Transverse colon (tissue), 4 donors: ENCODE measurements around the gene RALGAPA1. TPM values are rescaled to one million over a fixed set of nuclear protein-coding genes. Genes with fewer than 3 reads are reported as not detected.
"Not testable (repeated sequence)": the region's sequence is repeated elsewhere in the genome, so short reads cannot be mapped to it uniquely, and the experiment has no call there.

Experiments
- DNase-seq: peaks from one replicate; pipeline ENCODE4 v3.0.0-alpha.2; 2019
- H3K27ac ChIP-seq, 4 donors: fragments of 200-600 bp; sonication (generic); 2 replicates each; pipeline ENCODE4 v1.5.1; 2016 to 2018; ENCODE audit warnings: inconsistent platforms in 4 of 4
- H3K27me3 ChIP-seq: fragments of 200-600 bp; sonication (generic); 2 replicates; pipeline ENCODE4 v1.5.1; 2017; ENCODE audit warnings: inconsistent platforms
- H3K36me3 ChIP-seq, 4 donors: fragments of 200-600 bp; sonication (generic); 2 replicates each; pipeline ENCODE4 v1.5.1; 2017 to 2019; ENCODE audit warnings: inconsistent platforms in 4 of 4
- H3K4me1 ChIP-seq, 4 donors: fragments of 200-600 bp; sonication (generic); 2 replicates each; pipeline ENCODE4 v1.5.1; 2017 to 2020; ENCODE audit warnings: inconsistent platforms in 4 of 4
- H3K4me3 ChIP-seq, 4 donors: fragments of 200-600 bp; sonication (generic); 1 replicate in 1 of 4; 2 replicates in 3 of 4; pipeline versions ENCODE4 v1.5.1 to v1.6.1; 2017 to 2019; ENCODE audit warnings: inconsistent platforms in 4 of 4
- H3K9me3 ChIP-seq, 2 donors: fragments of 200-600 bp; sonication (generic); 2 replicates each; pipeline ENCODE4 v1.5.1; 2017 to 2019; ENCODE audit warnings: inconsistent platforms in 2 of 2
- CTCF ChIP-seq, 5 experiments: fragments of 200-600 bp in 3 of 5; fragments of 450-650 bp in 2 of 5; sonication (generic) in 3 of 5; IDR thresholded peaks; 1 replicate in 2 of 5; 2 replicates in 3 of 5; pipeline ENCODE4 v1.5.1; 2016 to 2017; ENCODE audit warnings: antibody characterized with exemption in 5 of 5, inconsistent platforms in 3 of 5, mild to moderate bottlenecking in 2 of 5, moderate library complexity in 1 of 5
- EP300 ChIP-seq: sonication (generic); formaldehyde crosslinking; IDR thresholded peaks from one replicate; pipeline ENCODE4 v1.6.1; 2017; ENCODE audit warnings: antibody characterized with exemption, low read depth
- POLR2A ChIP-seq: fragments of 450-650 bp; IDR thresholded peaks from one replicate; pipeline ENCODE4 v1.6.1; 2016; ENCODE audit warnings: antibody characterized with exemption, mild to moderate bottlenecking, moderate library complexity
- POLR2AphosphoS5 ChIP-seq, 3 donors: sonication (generic); formaldehyde crosslinking; IDR thresholded peaks; one replicate each; pipeline ENCODE4 v1.6.1; 2016; ENCODE audit warnings: antibody characterized with exemption in 3 of 3
- WGBS, 2 donors: methylation state at CpG; one replicate each; pipeline ENCODE4 v1.1.5; 2018; ENCODE audit warnings: low coverage in 1 of 2; 5-methylcytosine and 5-hydroxymethylcytosine counted together
- in situ Hi-C, 4 donors: fragments of 200-750 bp; cut with MboI; loops; one replicate each; pipeline versions ENCODE4 v1.15.0 to v1.15.1; 2017; ENCODE audit warnings: low sequenced_read_pairs in 3 of 4, low pct_ligation_motif_present in 1 of 4, low pct_unique_long_range_greater_than_20kb in 1 of 4
- intact Hi-C: fragments of 100-400 bp; cut with DNase I; formaldehyde crosslinking; loops from one replicate; pipeline ENCODE4 v1.15.1; 2023; ENCODE audit warnings: low total_unique reads
- total RNA-seq, 4 donors: library from RNA; depleted of rRNA; stranded (reverse); fragments of >200 nt; gene quantifications; one replicate each; pipeline ENCODE4 v1.1.0, GENCODE V29; 2016

The RALGAPA1 gene
- total RNA-seq, 4 donors from 2014 or later, result 84.7 to 122 (median 119) TPM

- in situ Hi-C loops, result no loop called here
Observed at GRCh38 chr14:35632676-35633075, 176.4 kb downstream of the RALGAPA1 start.

GRCh38 chr14:35632271-35632670, 176.8 kb downstream of the RALGAPA1 start:
- no peak for DNase-seq
- H3K36me3 ChIP-seq, result peaks cover 0 to 34% (median 15%) of the 10 kb centered on the region in 4 donors
- no peaks in the 10 kb centered on the region for H3K4me1 ChIP-seq
- no peak overlapping the region for H3K27ac ChIP-seq
- in situ Hi-C loops, result no loop called here
- H3K9me3 ChIP-seq, result no peaks in the 10 kb centered on the region
- WGBS, 2 donors, result 90 to 95% methylated on average over 3 of the region's 3 CpGs
- intact Hi-C loops, result no loop called here
- TF ChIP-seq CTCF (IDR thresholded peaks at IDR 0.05) (no peak), EP300 (no peak), POLR2A (no peak), POLR2AphosphoS5 (IDR thresholded peaks at IDR 0.05) (no peak)
- no peak overlapping the region for H3K4me3 ChIP-seq
- no peaks in the 10 kb centered on the region for H3K27me3 ChIP-seq

More at GRCh38 chr14:35632676-35633075, 176.4 kb downstream of the RALGAPA1 start:
- intact Hi-C loops, result no loop called here
- no peak for TF ChIP-seq POLR2A
- no peak for TF ChIP-seq POLR2AphosphoS5 (IDR thresholded peaks at IDR 0.05)
- no peak for TF ChIP-seq CTCF (IDR thresholded peaks at IDR 0.05)
- no peak for TF ChIP-seq EP300
- Histone ChIP-seq H3K4me3 (no peak overlapping the region), H3K27me3 (no peaks in the 10 kb centered on the region), H3K36me3 (peaks cover 0 to 36% (median 17%) of the 10 kb centered on the region in 4 donors), H3K9me3 (no peaks in the 10 kb centered on the region), H3K27ac (no peak overlapping the region), H3K4me1 (no peaks in the 10 kb centered on the region)
- no peak for DNase-seq
- WGBS, 2 donors, result 33 to 53% methylated on average over 1 of the region's 1 CpG

- in situ Hi-C loops, result no loop called here
- intact Hi-C loops, result no loop called here
- Histone ChIP-seq H3K4me3 (no peak overlapping the region), H3K27me3 (no peaks in the 10 kb centered on the region), H3K4me1 (no peaks in the 10 kb centered on the region), H3K9me3 (no peaks in the 10 kb centered on the region), H3K27ac (no peak overlapping the region), H3K36me3 (peaks cover 0 to 29% (median 13%) of the 10 kb centered on the region in 4 donors)
- 96 to 98% methylated on average over 2 of the region's 2 CpGs for WGBS, 2 donors
- no peak for DNase-seq
- TF ChIP-seq POLR2A (no peak), POLR2AphosphoS5 (IDR thresholded peaks at IDR 0.05) (no peak), EP300 (no peak), CTCF (IDR thresholded peaks at IDR 0.05) (no peak)
Observed at GRCh38 chr14:35631071-35631805, 177.9 kb downstream of the RALGAPA1 start.

GRCh38 chr14:35628989-35629388, 180.1 kb downstream of the RALGAPA1 start:
- DNase-seq, result no peak
- peaks cover 0 to 13% (median 4%) of the 10 kb centered on the region in 4 donors for H3K36me3 ChIP-seq
- in situ Hi-C loops, result no loop called here
- intact Hi-C loops, result no loop called here
- H3K4me1 ChIP-seq, result no peaks in the 10 kb centered on the region
- 81 to 95% methylated on average over 3 of the region's 3 CpGs for WGBS, 2 donors
- H3K27ac ChIP-seq, result no peak overlapping the region
- no peaks in the 10 kb centered on the region for H3K9me3 ChIP-seq
- H3K27me3 ChIP-seq, result no peaks in the 10 kb centered on the region
- H3K4me3 ChIP-seq, result no peak overlapping the region
- TF ChIP-seq CTCF (IDR thresholded peaks at IDR 0.05) (no peak), POLR2A (no peak), EP300 (no peak), POLR2AphosphoS5 (IDR thresholded peaks at IDR 0.05) (no peak)

GRCh38 chr14:35626947-35627346, 182.1 kb downstream of the RALGAPA1 start:
- peaks cover 0 to 19% (median 5%) of the 10 kb centered on the region in 4 donors for H3K36me3 ChIP-seq
- H3K27me3 ChIP-seq, in situ Hi-C loops, H3K4me3 ChIP-seq, H3K9me3 ChIP-seq, intact Hi-C loops, H3K4me1 ChIP-seq, DNase-seq, H3K27ac ChIP-seq: not testable (repeated sequence)
- 63 to 76% methylated on average over 2 of the region's 2 CpGs for WGBS, 2 donors

- H3K4me3 ChIP-seq, H3K9me3 ChIP-seq, DNase-seq, H3K27me3 ChIP-seq, H3K27ac ChIP-seq, intact Hi-C loops, in situ Hi-C loops, H3K4me1 ChIP-seq: not testable (repeated sequence)
- 95 to 100% methylated on average over 1 to 4 of the region's 4 CpGs for WGBS, 2 donors
- H3K36me3 ChIP-seq, result peaks cover 0 to 20% (median 6%) of the 10 kb centered on the region in 4 donors
Observed at GRCh38 chr14:35621996-35622395, 187.1 kb downstream of the RALGAPA1 start.
